NCI-H748 (cell line): ENCODE measurements around the gene TBC1D21.

Experiments
- DNase-seq: peaks from one replicate; lab custom pipeline; 2025; ENCODE audit not compliant: unreplicated experiment; lab: John Stamatoyannopoulos, UW

TBC1D21 gene, protein sequence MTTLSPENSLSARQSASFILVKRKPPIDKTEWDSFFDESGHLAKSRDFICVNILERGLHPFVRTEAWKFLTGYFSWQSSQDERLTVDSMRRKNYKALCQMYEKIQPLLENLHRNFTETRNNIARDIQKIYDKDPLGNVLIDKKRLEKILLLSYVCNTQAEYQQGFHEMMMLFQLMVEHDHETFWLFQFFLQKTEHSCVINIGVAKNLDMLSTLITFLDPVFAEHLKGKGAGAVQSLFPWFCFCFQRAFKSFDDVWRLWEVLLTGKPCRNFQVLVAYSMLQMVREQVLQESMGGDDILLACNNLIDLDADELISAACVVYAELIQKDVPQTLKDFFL

DNA sequence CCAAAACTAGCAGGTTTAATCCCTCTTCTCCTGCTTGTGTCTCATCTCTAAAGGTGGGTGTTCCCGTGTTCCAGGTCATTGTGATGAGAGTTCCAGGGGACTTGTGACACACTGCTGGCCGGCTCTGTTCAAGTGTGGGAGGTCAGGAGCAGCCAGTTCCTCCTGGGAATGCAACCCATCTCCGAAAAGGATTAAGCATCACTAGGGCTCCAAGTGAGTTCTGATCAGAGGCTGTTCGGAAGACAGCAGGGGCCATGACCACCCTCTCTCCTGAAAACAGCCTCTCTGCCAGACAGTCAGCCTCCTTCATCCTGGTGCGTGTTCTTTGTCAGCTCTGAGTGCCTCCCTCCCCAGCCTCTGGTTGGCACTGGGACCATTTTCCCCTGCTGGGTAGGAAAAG lies at the start of gene TBC1D21:
TBC1D21 (plus strand) TSS at position 109 of the 400 bp plus-strand sequence; CDS start at position 255, 146 bp downstream.
- no peak for DNase-seq

GRCh38 chr15:73826711-73827251 lies 46.6 kb upstream of the TBC1D21 start:
- no peak for DNase-seq

DNA sequence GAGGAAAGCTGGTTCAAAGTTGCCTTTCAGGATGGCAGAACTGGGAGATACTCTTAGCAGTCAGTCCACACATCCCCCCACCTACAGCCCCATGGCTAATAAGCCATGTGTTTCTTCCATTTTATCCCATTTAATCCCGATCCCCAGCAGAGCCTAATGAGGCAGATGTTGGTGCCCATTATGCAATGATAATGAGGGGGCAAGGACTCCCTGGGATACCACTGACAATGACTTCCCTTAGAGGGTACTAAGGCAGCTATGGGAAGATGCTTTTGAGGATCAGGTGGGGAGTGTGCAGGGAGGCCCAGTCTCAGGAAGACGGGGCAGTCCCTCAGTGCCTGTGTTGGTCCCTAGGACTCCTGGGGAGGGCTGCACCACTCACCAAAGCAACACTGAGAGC lies 43.8 kb upstream of the TBC1D21 start:
- DNase-seq = no peak

DNA sequence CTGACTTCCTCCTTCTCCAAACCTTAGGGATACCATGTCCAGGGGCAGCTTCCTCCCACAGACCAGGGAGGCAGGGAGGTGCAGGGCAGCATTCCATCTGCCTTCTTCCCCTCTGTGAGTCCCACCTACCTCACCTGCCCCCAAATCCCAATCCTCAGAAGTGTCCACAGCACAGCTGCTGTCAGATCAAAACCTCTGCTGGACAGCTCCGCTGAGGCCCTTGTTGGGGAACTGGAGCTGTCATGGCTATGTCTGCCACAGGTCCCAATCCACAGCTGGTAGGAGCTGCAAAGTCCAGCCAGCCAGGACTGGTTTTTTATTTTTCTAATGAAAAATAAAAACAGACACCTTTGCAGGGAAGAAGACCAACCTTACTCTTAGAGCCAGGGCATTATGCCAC lies 40.7 kb upstream of the TBC1D21 start:
- DNase-seq = no peak

GRCh38 chr15:73836845-73837244 lies 36.5 kb upstream of the TBC1D21 start:
- no peak for DNase-seq

DNA sequence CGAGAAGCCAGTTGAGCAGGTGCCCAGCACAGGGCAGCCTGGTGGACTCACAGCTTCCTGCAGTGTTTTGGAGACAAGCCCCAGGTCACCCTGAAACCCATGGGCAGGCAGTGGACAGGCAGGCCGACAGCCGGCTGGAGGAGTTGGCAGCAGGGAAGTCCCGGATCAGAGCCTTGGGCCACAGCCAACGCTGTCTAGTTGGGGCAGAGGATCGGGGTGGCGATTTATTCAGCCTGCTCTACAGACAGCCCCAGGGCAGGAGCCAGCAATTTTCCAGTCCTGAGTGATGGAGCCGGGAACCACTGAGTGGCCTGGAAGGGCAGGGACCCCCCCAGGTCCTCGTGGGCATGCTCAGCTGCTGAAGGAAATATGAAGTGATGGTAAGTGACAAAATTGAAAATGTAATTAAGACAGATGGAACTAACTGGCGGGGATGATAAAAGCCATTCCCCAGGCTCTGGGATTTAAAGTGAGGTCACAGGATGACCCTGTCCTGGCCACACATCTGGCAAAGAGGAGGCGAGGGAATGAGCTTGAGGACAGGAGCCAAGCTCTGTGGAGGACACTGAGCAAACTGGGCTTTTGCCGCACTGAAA lies 34.4 kb upstream of the TBC1D21 start:
- no peak for DNase-seq

- DNase-seq = no peak
Observed at GRCh38 chr15:73839699-73840377, 33.5 kb upstream of the TBC1D21 start.

DNA sequence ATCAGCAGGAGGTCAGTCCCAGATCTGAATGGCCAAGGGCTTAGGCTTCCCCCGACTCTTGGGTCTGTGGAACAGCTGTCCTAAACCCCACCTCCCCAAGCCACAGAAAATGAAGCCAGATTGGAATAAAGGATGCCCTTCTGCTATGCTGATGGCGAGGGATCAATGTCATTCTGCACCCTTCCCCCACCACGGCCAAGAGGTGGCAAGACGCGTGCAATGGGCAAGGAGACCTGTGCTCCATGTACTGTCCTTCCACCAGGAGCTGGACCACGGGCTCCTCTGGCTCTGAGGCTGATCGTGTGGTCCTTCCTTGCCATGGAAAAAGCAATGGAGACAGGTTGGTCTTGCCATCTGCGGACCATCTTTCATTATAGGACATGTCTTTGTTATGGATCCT lies 32.6 kb upstream of the TBC1D21 start:
- DNase-seq = no peak

GRCh38 chr15:73841756-73842725 lies 31.3 kb upstream of the TBC1D21 start:
- no peak for DNase-seq

- DNase-seq = no peak
Observed at GRCh38 chr15:73843787-73844186, 29.6 kb upstream of the TBC1D21 start.

GRCh38 chr15:73844356-73844755 lies 29.0 kb upstream of the TBC1D21 start:
- no peak for DNase-seq

DNA sequence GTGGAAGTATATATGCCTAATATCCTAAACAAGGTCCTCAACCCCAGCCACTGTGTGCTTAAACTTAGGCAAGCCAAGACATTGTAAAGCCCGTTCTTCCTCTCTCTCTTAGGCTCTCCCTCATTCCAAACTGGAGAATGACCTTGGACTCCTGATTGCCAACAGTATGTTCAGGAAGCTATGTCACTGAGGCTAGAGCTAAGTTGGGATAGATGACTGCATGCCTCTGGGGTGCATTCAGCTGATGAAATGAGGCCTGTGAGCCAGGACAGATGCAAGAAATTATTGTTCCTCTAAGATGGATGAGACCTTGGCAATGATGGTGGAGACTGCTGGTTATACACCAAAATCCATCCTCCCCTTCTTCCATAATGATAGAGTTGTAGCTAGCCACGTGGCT lies 27.9 kb upstream of the TBC1D21 start:
- no peak for DNase-seq

GRCh38 chr15:73845907-73846306 lies 27.5 kb upstream of the TBC1D21 start:
- no peak for DNase-seq

DNA sequence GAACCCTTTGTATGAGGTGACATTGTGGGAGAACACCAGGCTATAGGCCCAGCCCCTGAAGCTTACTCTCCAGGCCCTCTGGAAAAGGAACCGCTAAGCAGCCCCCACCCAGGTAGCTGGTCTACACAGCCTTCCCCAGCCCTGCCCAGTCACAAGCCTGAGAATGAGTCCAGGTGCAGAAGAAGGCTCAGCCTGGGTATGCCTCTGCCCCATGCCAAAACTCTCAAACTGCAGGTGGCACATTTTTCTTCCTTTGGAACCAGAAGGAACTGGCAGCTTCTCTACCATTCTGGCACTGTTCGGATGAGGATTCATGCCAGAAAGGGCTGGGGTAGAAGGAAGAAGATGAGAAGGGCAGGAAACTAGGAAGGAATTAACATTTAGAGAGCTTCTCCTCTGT lies 23.7 kb upstream of the TBC1D21 start:
- no peak for DNase-seq

GRCh38 chr15:73850228-73850627 lies 23.1 kb upstream of the TBC1D21 start:
- no peak for DNase-seq

GRCh38 chr15:73851689-73852088 lies 21.7 kb upstream of the TBC1D21 start:
- DNase-seq = no peak

GRCh38 chr15:73852507-73852906 lies 20.9 kb upstream of the TBC1D21 start:
- no peak for DNase-seq

- no peak for DNase-seq
Observed at GRCh38 chr15:73854265-73854664, 19.1 kb upstream of the TBC1D21 start.

DNA sequence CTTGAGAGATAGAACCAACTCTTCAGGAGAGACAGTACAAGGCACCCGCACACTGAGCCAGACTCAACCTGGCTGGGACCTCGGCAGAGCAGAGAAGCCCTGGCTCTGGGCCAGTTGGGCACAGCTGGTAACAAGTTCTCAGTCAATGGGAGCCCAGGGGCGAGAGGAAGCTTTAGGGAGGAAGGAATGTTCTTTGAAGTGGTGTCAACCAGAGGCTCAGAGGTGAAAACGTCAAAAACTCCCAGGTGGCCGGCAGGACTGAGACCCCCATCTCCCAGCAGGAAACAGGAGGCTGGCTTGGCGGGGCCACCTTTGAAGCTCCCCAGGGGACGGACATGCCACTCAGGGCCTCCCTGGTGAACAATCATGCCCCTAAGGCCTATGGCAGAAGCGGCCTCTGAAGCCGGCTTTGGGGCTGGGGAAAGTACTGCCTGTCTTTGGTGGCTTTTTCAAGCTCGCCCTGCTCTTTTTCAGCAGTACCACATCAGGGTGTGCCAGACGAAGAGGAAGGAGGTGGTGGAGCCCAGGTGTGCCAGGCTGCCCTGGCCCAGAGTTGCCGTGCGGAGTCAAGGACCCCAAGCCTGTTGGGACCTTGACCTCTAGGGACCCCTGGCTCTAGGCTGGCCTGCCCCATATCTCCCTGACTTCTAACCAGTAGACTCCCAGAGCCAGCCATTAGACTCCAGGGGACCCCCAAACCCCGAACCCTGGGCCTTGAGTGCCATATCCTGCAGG lies 16.7 kb upstream of the TBC1D21 start:
- no peak for DNase-seq
